Measurements from ENCODE around the gene RAMP1.
"Not testable (repeated sequence)": the region's sequence is repeated elsewhere in the genome, so short reads cannot be mapped to it uniquely, and the experiment has no call there.

Gene RAMP1

GRCh38 chr2:237863689-237864443 is 4.4 kb downstream of the RAMP1 start:
- no peak for ATAC-seq

- ATAC-seq: no peak
These were observed 5.1 kb downstream of the RAMP1 start for GRCh38 chr2:237864444-237864931.

GRCh38 chr2:237864940-237865622 is 5.7 kb downstream of the RAMP1 start:
- no peak for ATAC-seq

GRCh38 chr2:237865623-237866041 is 6.2 kb downstream of the RAMP1 start:
- ATAC-seq: no peak

GRCh38 chr2:237866101-237866621 is 6.7 kb downstream of the RAMP1 start:
- no peak for ATAC-seq

- ATAC-seq: no peak
These were observed 8.0 kb downstream of the RAMP1 start for GRCh38 chr2:237867465-237867864.

GRCh38 chr2:237868074-237868473 is 8.7 kb downstream of the RAMP1 start:
- ATAC-seq: not testable (repeated sequence)

GRCh38 chr2:237868631-237869342 is 9.4 kb downstream of the RAMP1 start:
- ATAC-seq: no peak

- no peak for ATAC-seq
These were observed 10.1 kb downstream of the RAMP1 start for GRCh38 chr2:237869343-237870102.

GRCh38 chr2:237870126-237870525 is 10.7 kb downstream of the RAMP1 start:
- ATAC-seq: no peak

- ATAC-seq: no peak
These were observed 11.6 kb downstream of the RAMP1 start for GRCh38 chr2:237870754-237871651.

- ATAC-seq: no peak
These were observed 12.9 kb downstream of the RAMP1 start for GRCh38 chr2:237872178-237872887.

- no peak for ATAC-seq
These were observed 14.0 kb downstream of the RAMP1 start for GRCh38 chr2:237873421-237873831.

GRCh38 chr2:237873897-237874551 is 14.6 kb downstream of the RAMP1 start:
- no peak for ATAC-seq

GRCh38 chr2:237874585-237875161 is 15.2 kb downstream of the RAMP1 start:
- ATAC-seq: no peak

GRCh38 chr2:237875256-237876060 is 16.0 kb downstream of the RAMP1 start:
- no peak for ATAC-seq

- no peak for ATAC-seq
These were observed 16.7 kb downstream of the RAMP1 start for GRCh38 chr2:237876061-237876526.

GRCh38 chr2:237876532-237876931 is 17.1 kb downstream of the RAMP1 start:
- ATAC-seq: no peak
